GM12878 (cell line): Measurements from ENCODE around the gene YWHAQ. TPM values are rescaled to one million over a fixed set of nuclear protein-coding genes. Genes with fewer than 3 reads are reported as not detected.

Experiments used
- ATAC-seq: fragments of 200-7000 bp; cut with Tn5 transposase; 3 replicates; pipeline ENCODE4 v1.9.1; 2020; ENCODE audit warnings: mild to moderate bottlenecking, moderate library complexity
- BruUV-seq: library from RNA; stranded (reverse); fragments of 400-500 nt; replicated peaks from 2 replicates; lab custom pipeline; 2021; lab: Mats Ljungman, UMichigan
- CTCF ChIA-PET: fragments of 300-600 bp; sonication (Branson Sonifier 250); formaldehyde crosslinking; extraction: SDS; loops from one replicate; lab custom pipeline; 2021; ENCODE audit warnings: inconsistent platforms; lab: Yijun Ruan, JAX
- POLR2A ChIA-PET: fragments of 350-600 bp; formaldehyde crosslinking; extraction: SDS; loops from one replicate; lab custom pipeline; 2021; ENCODE audit warnings: inconsistent platforms; lab: Charles Lee
- RAD21 ChIA-PET: fragments of 300-600 bp; sonication (Branson Sonifier 250); formaldehyde crosslinking; loops from one replicate; lab custom pipeline; 2023; ENCODE audit warnings: antibody characterized with exemption; ENCODE audit not compliant: unreplicated experiment; lab: Charles Lee
- SMC1A ChIA-PET: fragments of 300-600 bp; sonication (Branson Sonifier 250); formaldehyde crosslinking; loops from one replicate; lab custom pipeline; 2023; ENCODE audit not compliant: unreplicated experiment, uncharacterized antibody; lab: Charles Lee
- DNase-seq: peaks from one replicate; pipeline ENCODE4 v3.0.0-alpha.2; 2011; ENCODE audit warnings: low read depth, low spot score
- FAIRE-seq: peaks from 3 replicates; lab custom pipeline; 2011; peaks lifted over from hg19 to GRCh38; lab: Jason Lieb, UNC
- H2AFZ ChIP-seq: 2 replicates; pipeline ENCODE4 v1.6.0; 2011; ENCODE audit warnings: low read depth, low read length, control low read depth; ENCODE audit not compliant: control insufficient read depth
- H3K27ac ChIP-seq: 2 replicates; pipeline ENCODE4 v1.5.1; 2011; ENCODE audit warnings: control low read depth; ENCODE audit not compliant: control insufficient read depth, insufficient read depth
- H3K27me3 ChIP-seq, 2 experiments: replicated peaks in 1 of 2; 2 replicates each; pipeline versions ENCODE4 v1.6.0 to v1.6.1; 2011; ENCODE audit warnings: low read length in 1 of 2; ENCODE audit not compliant: control insufficient read depth in 2 of 2, insufficient read depth in 2 of 2
- H3K36me3 ChIP-seq, 2 experiments: 2 replicates each; pipeline ENCODE4 v1.5.1; 2011; ENCODE audit warnings: low read length in 1 of 2; ENCODE audit not compliant: control insufficient read depth in 2 of 2, insufficient read depth in 2 of 2
- H3K4me1 ChIP-seq: 2 replicates; pipeline ENCODE4 v1.6.1; 2011; ENCODE audit warnings: mild to moderate bottlenecking, low read length, moderate library complexity, mixed read lengths; ENCODE audit not compliant: control insufficient read depth, insufficient read depth
- H3K4me2 ChIP-seq: 2 replicates; pipeline ENCODE4 v1.6.0; 2011; ENCODE audit warnings: control low read depth; ENCODE audit not compliant: control insufficient read depth, insufficient read depth
- H3K4me3 ChIP-seq: fragments of 200-600 bp; sonication (generic); 2 replicates; pipeline ENCODE4 v1.5.1; 2016
- H3K79me2 ChIP-seq: 2 replicates; pipeline ENCODE4 v1.6.0; 2011; ENCODE audit warnings: low read length; ENCODE audit not compliant: control insufficient read depth, insufficient read depth
- H3K9ac ChIP-seq: 2 replicates; pipeline ENCODE4 v1.8.0; 2011; ENCODE audit warnings: low read length, control low read depth, mixed read lengths; ENCODE audit not compliant: control insufficient read depth, insufficient read depth
- H3K9me3 ChIP-seq: replicated peaks from 3 replicates; pipeline ENCODE4 v1.5.1; 2011; ENCODE audit warnings: mild to moderate bottlenecking, low read length; ENCODE audit not compliant: control insufficient read depth, insufficient read depth
- H4K20me1 ChIP-seq: 2 replicates; pipeline ENCODE4 v1.6.0; 2011; ENCODE audit not compliant: control insufficient read depth, insufficient read depth
- BHLHE40 ChIP-seq, 2 experiments: fragments of 450-650 bp in 1 of 2; IDR thresholded peaks; 2 replicates each; pipeline ENCODE4 v1.6.1; 2011 to 2017; ENCODE audit warnings: low read depth in 2 of 2, borderline replicate concordance in 1 of 2, improper control_type of control experiment in 1 of 2, low read length in 1 of 2, mild to moderate bottlenecking in 1 of 2
- CHD4 ChIP-seq: fragments of 200-600 bp; sonication (generic); IDR thresholded peaks from 2 replicates; pipeline ENCODE4 v1.6.1; 2016; ENCODE audit warnings: mild to moderate bottlenecking
- CREM ChIP-seq: IDR thresholded peaks from 2 replicates; pipeline ENCODE4 v1.6.1; 2014; ENCODE audit warnings: antibody characterized with exemption, low read depth
- EED ChIP-seq: sonication (generic); IDR thresholded peaks from 2 replicates; pipeline ENCODE4 v1.6.1; 2016; ENCODE audit warnings: antibody characterized with exemption, low read depth
- FOXM1 ChIP-seq: IDR thresholded peaks from 2 replicates; pipeline ENCODE4 v1.6.1; 2012; ENCODE audit warnings: low read depth, mild to moderate bottlenecking, inconsistent platforms, low read length, moderate library complexity
- GATAD2B ChIP-seq: fragments of 450-650 bp; conservative IDR thresholded peaks from 2 replicates; pipeline ENCODE4 v1.6.1; 2017; ENCODE audit warnings: low read depth, mild to moderate bottlenecking, moderate library complexity
- KDM1A ChIP-seq: fragments of 200-600 bp; sonication (generic); IDR thresholded peaks from 2 replicates; pipeline ENCODE4 v1.6.1; 2016; ENCODE audit warnings: borderline replicate concordance
- MTA3 ChIP-seq: IDR thresholded peaks from 2 replicates; pipeline ENCODE4 v1.6.1; 2012; ENCODE audit warnings: low read length, inconsistent platforms, borderline replicate concordance
- NR2F1 ChIP-seq: fragments of 450-650 bp; conservative IDR thresholded peaks from 2 replicates; pipeline ENCODE4 v1.6.1; 2017; ENCODE audit warnings: mild to moderate bottlenecking
- PAX5 ChIP-seq: IDR thresholded peaks from 2 replicates; pipeline ENCODE4 v1.6.1; 2011; ENCODE audit warnings: low read depth, low read length, borderline replicate concordance
- PAX8 ChIP-seq: fragments of 450-650 bp; IDR thresholded peaks from 2 replicates; pipeline ENCODE4 v1.6.1; 2017; ENCODE audit warnings: mild to moderate bottlenecking, moderate library complexity
- RCOR1 ChIP-seq: conservative IDR thresholded peaks from 2 replicates; pipeline ENCODE4 v1.6.1; 2012; ENCODE audit warnings: low read depth, low read length, improper control_type of control experiment
- TAF1 ChIP-seq: IDR thresholded peaks from 2 replicates; pipeline ENCODE4 v1.6.1; 2011; ENCODE audit warnings: mild to moderate bottlenecking, low read depth, low read length, borderline replicate concordance
- TBL1XR1 ChIP-seq: IDR thresholded peaks from 2 replicates; pipeline ENCODE4 v1.6.1; 2012; ENCODE audit warnings: low read depth, low read length, improper control_type of control experiment
- TCF12 ChIP-seq: IDR thresholded peaks from 2 replicates; pipeline ENCODE4 v1.6.1; 2011; ENCODE audit warnings: low read depth, mild to moderate bottlenecking, low read length
- WGBS: methylation state at CpG from one replicate; pipeline ENCODE4 v1.1.6; 2016; ENCODE audit warnings: low lambda C conversion rate; ENCODE audit not compliant: insufficient replicate concordance, insufficient coverage; ENCODE audit errors: missing lambda C conversion rate; 5-methylcytosine and 5-hydroxymethylcytosine counted together
- in situ Hi-C: fragments of 300-500 bp; cut with MboI; formaldehyde crosslinking; loops from 9 replicates; pipeline ENCODE4 v1.14.3; 2018; ENCODE audit warnings: mixed read lengths
- intact Hi-C: fragments of 100-400 bp; cut with micrococcal nuclease; formaldehyde crosslinking; loops from one replicate; pipeline ENCODE4 v1.14.2; 2022; ENCODE audit not compliant: unreplicated experiment
- polyA plus RNA-seq, 11 experiments: library from polyadenylated mRNA; depleted of rRNA in 4 of 11; unstranded in 6 of 11; stranded (reverse) in 5 of 11; fragments of >200 nt; fragmentation: Nextera tagmentation in 4 of 11; fragmentation: Illumina TruSeq in 1 of 11; extraction: Ambion mirVana in 4 of 11; extraction: Trizol in 1 of 11; gene quantifications; 1 replicate in 1 of 11; 2 replicates in 10 of 11; pipeline versions ENCODE4 v1.2.1 to v1.2.3, GENCODE V29; 2011 to 2016; ENCODE audit warnings: inconsistent platforms in 2 of 11, missing spikeins in 2 of 11, low read depth in 1 of 11
- total RNA-seq, 4 experiments: library from RNA; depleted of rRNA in 3 of 4; stranded (reverse); fragments of >200 nt in 3 of 4; fragmentation: Illumina TruSeq in 1 of 4; extraction: Trizol in 1 of 4; gene quantifications; 2 replicates each; pipeline versions ENCODE4 v1.2.1 to v1.2.3, GENCODE V29; 2013 to 2021
- TF ChIP-seq, protein P1 (sequence below): fragments of 450-650 bp; IDR thresholded peaks from 2 replicates; pipeline ENCODE4 v1.6.1; 2018; ENCODE audit warnings: mild to moderate bottlenecking, low read depth, moderate library complexity; ENCODE audit not compliant: partially characterized antibody
- TF ChIP-seq, protein P2 (sequence below): IDR thresholded peaks from 2 replicates; pipeline ENCODE4 v1.6.1; 2012; ENCODE audit warnings: low read depth, low read length, improper control_type of control experiment
- TF ChIP-seq, protein P3 (sequence below): fragments of 450-650 bp; formaldehyde crosslinking; IDR thresholded peaks from 2 replicates; pipeline ENCODE4 v1.5.0; 2022; ENCODE audit warnings: mild to moderate bottlenecking, missing genetic modification characterization

YWHAQ gene
- total and polyA plus RNA-seq, 10 of the 15 experiments (the other 5 are each of a cell fraction or from before 2014, with no cell fraction given), result 63.0 to 515 (median 219) TPM

DNA sequence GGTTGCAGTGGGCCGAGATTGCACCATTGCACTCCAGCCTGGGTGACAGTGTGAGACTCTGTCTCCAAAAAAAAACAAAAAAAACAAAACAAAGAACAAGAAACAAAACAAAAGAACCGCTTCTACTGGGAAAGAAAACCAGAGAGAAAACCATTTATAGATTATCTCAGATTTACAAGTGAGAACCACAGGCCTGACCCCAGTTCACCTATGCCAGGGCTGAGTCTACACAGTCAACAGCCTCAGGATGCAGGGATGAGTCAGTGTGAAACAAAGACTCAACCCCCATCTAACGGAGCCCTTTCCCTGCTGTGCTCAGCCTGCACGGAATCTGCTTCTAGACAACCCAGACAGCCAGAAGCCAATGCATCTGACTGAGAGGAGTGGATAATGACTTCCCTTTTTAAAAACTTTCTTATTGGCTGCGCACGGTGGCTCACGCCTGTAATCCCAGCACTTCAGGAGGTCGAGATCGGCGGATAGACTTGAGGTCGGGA, 25.5 kb upstream of the YWHAQ start:
- H2AFZ ChIP-seq, result no peak overlapping the region
- in situ Hi-C loops, result no loop called here
- RAD21 ChIA-PET, result interaction anchor here (1.1 to 1.2 kb wide), 2 partner anchors 25 to 118 kb away, joined by 3 to 4 read pairs; partner anchors contain the start of gene YWHAQ
- H3K4me1 ChIP-seq, result peaks cover 42% of the 10 kb centered on the region
- H3K9me3 ChIP-seq, result no peaks in the 10 kb centered on the region
- no peaks in the 10 kb centered on the region for H3K79me2 ChIP-seq
- DNase-seq (peak; percentile 95), FAIRE-seq (peak; percentile 94), ATAC-seq (peak; percentile 94)
- H3K4me2 ChIP-seq, result peak overlapping the region; percentile 58
- H3K27me3 ChIP-seq, result no peaks in the 10 kb centered on the region
- SMC1A ChIA-PET, result interaction anchor here (0.7 to 1.8 kb wide), 6 partner anchors 11 to 106 kb away, joined by 3 to 10 read pairs (median 4); partner anchors contain the start of gene YWHAQ
- H3K27ac ChIP-seq, result peak overlapping the region; percentile 62
- CTCF ChIA-PET, result interaction anchor here (1.4 kb wide), 1 partner anchor 118 kb away, joined by 4 read pairs; no protein-coding TSS in a partner anchor
- H3K4me3 ChIP-seq, result peak overlapping the region; percentile 60
- no TSS peak for BruUV-seq
- intact Hi-C loops, result loop anchor here (2.0 to 5.0 kb wide), 3 partner anchors 14 to 99 kb away; partner anchors contain the start of genes ADAM17 and YWHAQ
- WGBS, result 2% methylated on average over 11 of the region's 11 CpGs
- 0 out of 2 replicates have a peak overlapping the region, but pooled peaks have one; percentile 10 for H3K9ac ChIP-seq
- POLR2A ChIA-PET, result interaction anchor here (0.8 kb wide), 1 partner anchor 119 kb away, joined by 4 read pairs; no protein-coding TSS in a partner anchor
- H4K20me1 ChIP-seq, result no peaks in the 10 kb centered on the region
- no peaks in the 10 kb centered on the region for H3K36me3 ChIP-seq
- TF ChIP-seq CHD4, result no peak
- TF ChIP-seq TAF1, result peak; percentile 60; the same call in 1 of the 2 replicates
- peak; percentile 96 for TF ChIP-seq CREM
- TF ChIP-seq RCOR1, result peak; percentile 67; the same call in 1 of the 2 replicates
- TF ChIP-seq FOXM1, result peak; percentile 98
- TF ChIP-seq, protein P1, sequence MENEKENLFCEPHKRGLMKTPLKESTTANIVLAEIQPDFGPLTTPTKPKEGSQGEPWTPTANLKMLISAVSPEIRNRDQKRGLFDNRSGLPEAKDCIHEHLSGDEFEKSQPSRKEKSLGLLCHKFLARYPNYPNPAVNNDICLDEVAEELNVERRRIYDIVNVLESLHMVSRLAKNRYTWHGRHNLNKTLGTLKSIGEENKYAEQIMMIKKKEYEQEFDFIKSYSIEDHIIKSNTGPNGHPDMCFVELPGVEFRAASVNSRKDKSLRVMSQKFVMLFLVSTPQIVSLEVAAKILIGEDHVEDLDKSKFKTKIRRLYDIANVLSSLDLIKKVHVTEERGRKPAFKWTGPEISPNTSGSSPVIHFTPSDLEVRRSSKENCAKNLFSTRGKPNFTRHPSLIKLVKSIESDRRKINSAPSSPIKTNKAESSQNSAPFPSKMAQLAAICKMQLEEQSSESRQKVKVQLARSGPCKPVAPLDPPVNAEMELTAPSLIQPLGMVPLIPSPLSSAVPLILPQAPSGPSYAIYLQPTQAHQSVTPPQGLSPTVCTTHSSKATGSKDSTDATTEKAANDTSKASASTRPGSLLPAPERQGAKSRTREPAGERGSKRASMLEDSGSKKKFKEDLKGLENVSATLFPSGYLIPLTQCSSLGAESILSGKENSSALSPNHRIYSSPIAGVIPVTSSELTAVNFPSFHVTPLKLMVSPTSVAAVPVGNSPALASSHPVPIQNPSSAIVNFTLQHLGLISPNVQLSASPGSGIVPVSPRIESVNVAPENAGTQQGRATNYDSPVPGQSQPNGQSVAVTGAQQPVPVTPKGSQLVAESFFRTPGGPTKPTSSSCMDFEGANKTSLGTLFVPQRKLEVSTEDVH, result no peak
- TF ChIP-seq, protein P2, sequence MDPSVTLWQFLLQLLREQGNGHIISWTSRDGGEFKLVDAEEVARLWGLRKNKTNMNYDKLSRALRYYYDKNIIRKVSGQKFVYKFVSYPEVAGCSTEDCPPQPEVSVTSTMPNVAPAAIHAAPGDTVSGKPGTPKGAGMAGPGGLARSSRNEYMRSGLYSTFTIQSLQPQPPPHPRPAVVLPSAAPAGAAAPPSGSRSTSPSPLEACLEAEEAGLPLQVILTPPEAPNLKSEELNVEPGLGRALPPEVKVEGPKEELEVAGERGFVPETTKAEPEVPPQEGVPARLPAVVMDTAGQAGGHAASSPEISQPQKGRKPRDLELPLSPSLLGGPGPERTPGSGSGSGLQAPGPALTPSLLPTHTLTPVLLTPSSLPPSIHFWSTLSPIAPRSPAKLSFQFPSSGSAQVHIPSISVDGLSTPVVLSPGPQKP, result no peak
- TF ChIP-seq KDM1A, result no peak
- no peak for TF ChIP-seq PAX8
- TF ChIP-seq TBL1XR1, result peak; percentile 94
- peak; percentile 96; the same call in 1 of the 2 replicates for TF ChIP-seq MTA3
- TF ChIP-seq, protein P3, sequence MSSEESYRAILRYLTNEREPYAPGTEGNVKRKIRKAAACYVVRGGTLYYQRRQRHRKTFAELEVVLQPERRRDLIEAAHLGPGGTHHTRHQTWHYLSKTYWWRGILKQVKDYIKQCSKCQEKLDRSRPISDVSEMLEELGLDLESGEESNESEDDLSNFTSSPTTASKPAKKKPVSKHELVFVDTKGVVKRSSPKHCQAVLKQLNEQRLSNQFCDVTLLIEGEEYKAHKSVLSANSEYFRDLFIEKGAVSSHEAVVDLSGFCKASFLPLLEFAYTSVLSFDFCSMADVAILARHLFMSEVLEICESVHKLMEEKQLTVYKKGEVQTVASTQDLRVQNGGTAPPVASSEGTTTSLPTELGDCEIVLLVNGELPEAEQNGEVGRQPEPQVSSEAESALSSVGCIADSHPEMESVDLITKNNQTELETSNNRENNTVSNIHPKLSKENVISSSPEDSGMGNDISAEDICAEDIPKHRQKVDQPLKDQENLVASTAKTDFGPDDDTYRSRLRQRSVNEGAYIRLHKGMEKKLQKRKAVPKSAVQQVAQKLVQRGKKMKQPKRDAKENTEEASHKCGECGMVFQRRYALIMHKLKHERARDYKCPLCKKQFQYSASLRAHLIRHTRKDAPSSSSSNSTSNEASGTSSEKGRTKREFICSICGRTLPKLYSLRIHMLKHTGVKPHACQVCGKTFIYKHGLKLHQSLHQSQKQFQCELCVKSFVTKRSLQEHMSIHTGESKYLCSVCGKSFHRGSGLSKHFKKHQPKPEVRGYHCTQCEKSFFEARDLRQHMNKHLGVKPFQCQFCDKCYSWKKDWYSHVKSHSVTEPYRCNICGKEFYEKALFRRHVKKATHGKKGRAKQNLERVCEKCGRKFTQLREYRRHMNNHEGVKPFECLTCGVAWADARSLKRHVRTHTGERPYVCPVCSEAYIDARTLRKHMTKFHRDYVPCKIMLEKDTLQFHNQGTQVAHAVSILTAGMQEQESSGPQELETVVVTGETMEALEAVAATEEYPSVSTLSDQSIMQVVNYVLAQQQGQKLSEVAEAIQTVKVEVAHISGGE (CRISPR knock-in tag), result no peak
- TF ChIP-seq BHLHE40 (IDR thresholded peaks at IDR 0.05; ENCODE audit: borderline replicate concordance in 1 of 2, low read depth in 2 of 2, low read length in 1 of 2), result peak; percentile 62 to 76
- no peak for TF ChIP-seq GATAD2B
- peak; percentile 98 for TF ChIP-seq PAX5
- peak; percentile 99 for TF ChIP-seq NR2F1
- peak; percentile 99 for TF ChIP-seq EED
- TF ChIP-seq TCF12, result peak; percentile 93
